Panc1 (cell line): ENCODE data around the gene SPTBN1.

ENCODE experiments used
- CTCF ChIP-seq: fragments of 450-650 bp; IDR thresholded peaks from 2 replicates; pipeline ENCODE4 v1.5.1; 2017; ENCODE audit warnings: mild to moderate bottlenecking
- POLR2AphosphoS5 ChIP-seq: IDR thresholded peaks from 2 replicates; pipeline ENCODE4 v1.6.1; 2012; ENCODE audit warnings: mild to moderate bottlenecking, low read depth, low read length, moderate library complexity
- REST ChIP-seq, 2 experiments: IDR thresholded peaks; 2 replicates each; pipeline ENCODE4 v1.6.1; 2011 to 2012; ENCODE audit warnings: low read depth in 2 of 2, control low read depth in 1 of 2, low read length in 1 of 2, mild to moderate bottlenecking in 1 of 2, moderate library complexity in 1 of 2; ENCODE audit not compliant: insufficient read depth in 1 of 2
- TCF7L2 ChIP-seq: IDR thresholded peaks from 2 replicates; pipeline ENCODE4 v1.6.1; 2011; ENCODE audit warnings: mild to moderate bottlenecking, low read depth, low read length, inconsistent platforms

- TF ChIP-seq CTCF, result no peak
- no peak for TF ChIP-seq REST (IDR thresholded peaks at IDR 0.05; ENCODE audit: insufficient read depth in 1 of 2, low read depth in 2 of 2, low read length in 1 of 2)
- TF ChIP-seq TCF7L2, result no peak
- TF ChIP-seq POLR2AphosphoS5, result no peak
These were observed 48.7 kb downstream of the SPTBN1 start for GRCh38 chr2:54504866-54505265.
